ENCODE measurements around the gene CENPT.

CENPT gene

GRCh38 chr16:67862623-67863583 is 15.4 kb upstream of the CENPT start:
- no peak overlapping the region for H3K4me3 ChIP-seq (replicated peaks; ENCODE audit: insufficient read depth, low read length)
- no peak for DNase-seq (ENCODE audit: low read depth in 1 of 2, low spot score in 1 of 2)
- H3K27ac ChIP-seq (replicated peaks): no peak overlapping the region
- TF ChIP-seq GABPA (IDR thresholded peaks at IDR 0.05; ENCODE audit: low read depth): no peak
- TF ChIP-seq REST (IDR thresholded peaks at IDR 0.05; ENCODE audit: insufficient replicate concordance, low read depth): no peak
- TF ChIP-seq CTCF (IDR thresholded peaks at IDR 0.05; ENCODE audit: insufficient read depth, low read length): no peak
- no peak for TF ChIP-seq POLR2AphosphoS5 (IDR thresholded peaks at IDR 0.05; ENCODE audit: low read depth)
- TF ChIP-seq SPI1 (IDR thresholded peaks at IDR 0.05; ENCODE audit: borderline replicate concordance, low read depth): no peak
- H3K27me3 ChIP-seq (ENCODE audit: insufficient read depth, poor library complexity, severe bottlenecking): no peaks in the 10 kb centered on the region

DNA sequence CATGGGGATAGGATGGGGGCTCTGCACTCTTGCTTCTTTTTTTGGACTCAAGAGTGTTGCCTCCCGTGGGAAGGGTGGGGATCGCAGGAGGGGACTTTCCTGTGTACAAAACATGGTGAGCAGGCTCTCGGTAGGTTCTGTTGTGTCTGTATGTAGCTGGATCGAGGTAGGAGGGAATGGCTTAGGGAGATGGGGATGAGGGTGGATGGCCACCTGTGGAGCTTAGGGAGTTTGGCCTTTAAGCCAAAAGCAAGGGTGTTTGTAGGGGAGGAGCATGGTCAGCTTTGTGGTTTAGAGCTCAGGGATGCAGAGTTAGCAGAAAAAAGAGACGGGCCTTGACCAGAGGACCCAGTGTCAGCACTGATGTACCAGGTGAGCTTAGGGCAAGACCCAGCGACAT is 14.4 kb upstream of the CENPT start:
- DNase-seq (ENCODE audit: low read depth in 1 of 2, low spot score in 1 of 2): no peak
- Histone ChIP-seq H3K27ac (replicated peaks) (no peak overlapping the region), H3K27me3 (ENCODE audit: insufficient read depth, poor library complexity, severe bottlenecking) (no peaks in the 10 kb centered on the region), H3K4me3 (replicated peaks; ENCODE audit: insufficient read depth, low read length) (no peak overlapping the region)
- TF ChIP-seq SPI1 (IDR thresholded peaks at IDR 0.05; ENCODE audit: borderline replicate concordance, low read depth) (no peak), GABPA (IDR thresholded peaks at IDR 0.05; ENCODE audit: low read depth) (no peak), POLR2AphosphoS5 (IDR thresholded peaks at IDR 0.05; ENCODE audit: low read depth) (no peak), REST (IDR thresholded peaks at IDR 0.05; ENCODE audit: insufficient replicate concordance, low read depth) (no peak), CTCF (IDR thresholded peaks at IDR 0.05; ENCODE audit: insufficient read depth, low read length) (no peak)

GRCh38 chr16:67860589-67861398 is 13.3 kb upstream of the CENPT start:
- TF ChIP-seq GABPA (IDR thresholded peaks at IDR 0.05; ENCODE audit: low read depth) (no peak), CTCF (IDR thresholded peaks at IDR 0.05; ENCODE audit: insufficient read depth, low read length) (no peak), POLR2AphosphoS5 (IDR thresholded peaks at IDR 0.05; ENCODE audit: low read depth) (no peak), REST (IDR thresholded peaks at IDR 0.05; ENCODE audit: insufficient replicate concordance, low read depth) (no peak), SPI1 (IDR thresholded peaks at IDR 0.05; ENCODE audit: borderline replicate concordance, low read depth) (no peak)
- H3K27ac ChIP-seq (replicated peaks): no peak overlapping the region
- H3K4me3 ChIP-seq (replicated peaks; ENCODE audit: insufficient read depth, low read length): no peak overlapping the region
- DNase-seq (ENCODE audit: low read depth in 1 of 2, low spot score in 1 of 2): no peak
- no peaks in the 10 kb centered on the region for H3K27me3 ChIP-seq (ENCODE audit: insufficient read depth, poor library complexity, severe bottlenecking)

All from HL-60 (cell line).